GM18873 (cell line): ENCODE data around the gene ANHX.
"Not testable (repeated sequence)": the region's sequence is repeated elsewhere in the genome, so short reads cannot be mapped to it uniquely, and the experiment has no call there.

Experiments
- ATAC-seq: cut with Tn5 transposase; IDR thresholded peaks from one replicate; pipeline ENCODE4 v1.9.1; 2021; ENCODE audit warnings: mild to moderate bottlenecking, moderate library complexity, moderate number of reproducible peaks; ENCODE audit not compliant: unreplicated experiment, low FRiP score

ANHX gene

DNA sequence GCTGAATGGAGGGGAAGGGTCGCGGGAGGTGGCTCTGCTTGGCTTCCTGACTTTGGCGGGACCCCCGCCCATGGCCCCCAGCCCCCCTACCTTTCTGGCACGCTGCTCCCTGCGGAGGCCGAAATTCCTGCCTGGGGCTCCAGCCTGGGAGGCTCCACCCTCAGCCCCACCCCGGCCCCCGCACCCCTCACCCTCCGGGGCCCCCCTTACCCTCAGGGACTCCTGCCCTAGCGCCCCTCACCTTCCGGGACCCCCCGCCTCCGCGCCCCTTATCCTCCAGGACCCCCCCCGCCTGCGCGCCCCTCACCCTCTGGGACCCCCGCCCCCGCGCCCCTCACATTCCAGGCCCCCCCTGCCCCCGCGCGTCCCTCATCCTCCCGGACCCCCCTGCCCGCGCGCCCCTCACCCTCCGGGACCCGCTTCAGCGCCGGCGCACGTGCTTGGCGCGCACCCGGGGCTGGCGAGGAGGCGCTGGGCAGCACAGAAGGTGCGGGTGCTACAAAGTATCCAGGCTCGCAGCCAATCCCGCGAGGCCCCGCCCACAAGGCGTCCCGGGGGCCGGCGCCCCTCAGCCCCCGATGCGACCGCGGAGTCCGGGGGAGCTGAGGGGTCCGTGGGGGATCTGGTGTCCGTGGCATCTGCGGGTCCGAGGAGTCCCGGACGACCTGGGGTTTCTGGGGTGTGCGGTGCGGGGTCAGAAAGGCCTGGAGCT lies at the start of gene ANHX:
ANHX (minus strand) TSS at position 477 of the 712 bp plus-strand sequence. CDS start 1,521 bp downstream, outside the sequence.
- no peak for ATAC-seq

DNA sequence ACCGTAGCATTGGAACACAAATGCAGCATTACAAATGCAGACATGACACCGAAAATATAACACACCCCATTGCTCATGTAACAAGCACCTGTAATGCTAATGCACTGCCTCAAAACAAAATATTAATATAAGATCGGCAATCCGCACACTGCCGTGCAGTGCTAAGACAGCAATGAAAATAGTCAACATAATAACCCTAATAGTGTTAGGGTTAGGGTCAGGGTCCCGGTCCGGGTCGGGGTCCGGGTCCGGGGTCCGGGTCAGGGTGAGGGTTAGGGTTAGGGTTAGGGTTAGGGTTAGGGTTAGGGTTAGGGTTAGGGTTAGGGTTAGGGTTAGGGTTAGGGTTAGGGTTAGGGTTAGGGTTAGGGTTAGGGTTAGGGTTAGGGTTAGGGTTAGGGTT lies 29.0 kb upstream of the ANHX start:
- ATAC-seq: not testable (repeated sequence)

DNA sequence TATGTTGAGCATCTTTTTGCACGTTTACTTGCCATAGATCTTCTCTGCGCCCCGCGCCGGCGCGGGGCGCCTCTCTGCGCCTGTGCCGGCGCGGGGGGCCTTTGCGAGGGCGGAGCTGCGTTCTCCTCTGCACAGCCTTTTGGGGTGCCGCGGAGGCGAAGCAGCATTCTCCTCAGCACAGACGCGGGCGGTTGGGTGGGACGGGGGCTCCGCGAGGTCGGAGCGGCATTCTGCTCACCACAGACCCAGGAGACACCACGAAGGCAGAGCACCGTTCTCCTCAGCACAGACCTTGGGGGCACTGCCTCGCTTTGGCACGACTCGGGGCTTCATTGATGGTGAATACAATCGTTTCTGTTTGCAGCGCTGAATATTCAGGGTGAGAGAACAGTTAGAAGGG lies 28.5 kb upstream of the ANHX start:
- no peak for ATAC-seq

DNA sequence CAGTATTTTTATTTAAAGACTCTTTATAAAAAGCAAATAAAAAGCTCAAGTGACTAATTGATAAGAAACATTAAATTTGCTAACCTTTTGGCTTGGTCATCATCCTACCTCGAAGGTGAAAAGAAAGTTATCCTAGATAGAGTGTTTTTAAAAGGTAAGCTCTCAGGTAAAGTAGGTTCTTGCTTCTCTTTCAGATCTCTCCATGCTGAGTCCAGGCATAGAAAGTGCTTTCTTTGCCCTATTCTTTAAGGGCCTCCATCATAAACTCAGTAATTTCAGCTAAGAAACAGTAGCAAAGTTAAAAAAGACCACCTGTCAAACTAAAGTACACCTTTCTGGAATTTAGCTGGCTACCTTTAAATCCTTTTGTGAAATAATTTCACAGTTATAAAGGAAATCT lies 20.6 kb upstream of the ANHX start:
- no peak for ATAC-seq

DNA sequence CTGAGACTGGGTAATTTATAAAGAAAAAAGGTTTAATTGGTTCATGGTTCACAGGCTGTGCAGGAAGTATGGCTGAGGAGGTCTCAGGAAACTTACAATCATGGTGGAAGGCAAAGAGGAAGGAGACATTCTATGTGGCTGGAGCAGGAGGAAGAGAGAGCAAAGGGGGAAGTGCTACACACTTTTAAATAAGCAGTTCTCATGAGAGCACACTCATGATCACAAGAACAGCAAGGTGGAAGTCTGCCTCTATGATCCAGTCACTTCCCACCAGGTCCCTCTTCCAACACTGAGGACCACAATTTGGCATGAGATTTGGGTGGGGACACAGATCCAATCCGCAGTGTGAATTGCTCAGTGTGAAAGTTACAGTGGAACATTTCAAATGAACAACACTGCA lies 20.2 kb upstream of the ANHX start:
- not testable (repeated sequence) for ATAC-seq

DNA sequence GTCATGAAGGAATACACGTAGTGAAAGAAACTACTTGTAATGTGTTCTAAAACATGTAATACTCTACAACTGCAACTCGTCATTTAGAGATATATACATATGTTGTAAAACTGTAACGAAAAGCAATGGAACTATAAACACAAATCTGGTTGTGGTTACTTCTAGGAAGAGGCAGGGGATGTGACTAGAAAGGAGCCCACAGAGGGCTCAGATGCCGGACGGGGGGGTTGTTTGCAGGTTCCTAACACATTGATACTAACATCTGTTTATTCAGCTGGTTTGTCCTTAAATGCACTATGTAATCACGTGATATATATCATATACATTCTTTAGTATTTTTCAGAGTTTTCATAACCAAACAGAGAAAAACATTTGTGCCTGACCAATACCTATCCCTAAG lies 16.1 kb upstream of the ANHX start:
- ATAC-seq: no peak

DNA sequence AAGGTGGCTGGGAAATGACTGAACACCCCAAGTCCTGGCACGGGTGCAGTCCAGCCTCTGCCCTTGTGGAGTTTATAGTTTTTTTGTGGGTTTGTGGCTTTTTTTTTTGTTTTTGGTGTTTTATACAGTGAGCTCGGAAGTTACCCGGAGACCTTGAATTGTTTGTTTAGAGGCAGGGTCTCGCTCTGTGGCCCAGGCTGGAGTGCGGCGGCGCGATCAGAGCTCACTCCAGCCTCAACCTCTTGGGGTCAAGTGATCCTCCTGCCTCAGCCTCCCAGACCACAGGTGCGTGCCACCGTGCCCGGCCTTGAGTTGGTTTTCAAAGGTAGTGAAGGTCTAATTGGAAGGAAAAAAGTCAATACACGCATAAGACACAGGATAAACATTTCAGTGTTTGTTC lies 879 bp upstream of the ANHX start:
- no peak for ATAC-seq

DNA sequence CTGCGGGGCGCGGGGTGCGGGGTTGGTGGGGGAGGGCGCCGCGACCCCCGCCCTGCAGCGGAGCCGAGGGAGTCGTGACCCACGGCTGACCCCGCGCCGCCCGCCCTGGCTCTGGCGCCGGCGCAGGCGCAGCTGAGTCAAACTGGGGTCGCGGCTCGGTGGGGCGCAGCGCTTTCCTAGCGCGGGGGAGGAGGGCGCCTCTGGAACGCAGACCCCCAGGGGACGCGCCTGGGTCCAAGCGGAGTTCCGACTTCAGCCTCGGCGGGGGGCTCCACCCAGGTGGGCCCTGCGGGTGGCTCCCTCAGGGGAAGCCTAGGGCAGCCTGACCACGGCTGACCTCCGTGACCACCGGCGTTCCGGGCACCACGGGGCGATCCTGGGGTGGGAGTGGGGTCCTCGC lies 467 bp upstream of the ANHX start:
- ATAC-seq: no peak

DNA sequence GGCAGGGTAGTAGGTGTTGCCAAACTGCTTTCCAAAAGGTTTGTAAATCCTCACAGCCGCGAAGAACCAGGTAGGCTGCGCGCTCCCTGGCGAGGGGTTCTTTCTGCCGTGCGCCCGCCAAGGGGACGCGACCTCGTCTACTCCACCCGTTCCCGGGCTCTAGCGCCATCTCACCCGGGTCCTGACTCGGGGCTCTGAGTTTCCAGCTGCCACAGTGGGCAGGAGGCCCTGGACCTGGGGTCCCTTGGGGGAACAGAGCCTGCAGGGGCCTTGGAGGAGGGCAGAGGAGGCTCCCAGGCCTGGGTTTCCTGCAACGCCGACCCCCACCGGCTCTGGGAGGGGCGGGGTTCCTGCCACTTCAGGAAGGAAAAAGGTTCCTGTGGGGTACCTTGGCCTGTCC lies 706 bp downstream of the ANHX start:
- ATAC-seq: no peak

DNA sequence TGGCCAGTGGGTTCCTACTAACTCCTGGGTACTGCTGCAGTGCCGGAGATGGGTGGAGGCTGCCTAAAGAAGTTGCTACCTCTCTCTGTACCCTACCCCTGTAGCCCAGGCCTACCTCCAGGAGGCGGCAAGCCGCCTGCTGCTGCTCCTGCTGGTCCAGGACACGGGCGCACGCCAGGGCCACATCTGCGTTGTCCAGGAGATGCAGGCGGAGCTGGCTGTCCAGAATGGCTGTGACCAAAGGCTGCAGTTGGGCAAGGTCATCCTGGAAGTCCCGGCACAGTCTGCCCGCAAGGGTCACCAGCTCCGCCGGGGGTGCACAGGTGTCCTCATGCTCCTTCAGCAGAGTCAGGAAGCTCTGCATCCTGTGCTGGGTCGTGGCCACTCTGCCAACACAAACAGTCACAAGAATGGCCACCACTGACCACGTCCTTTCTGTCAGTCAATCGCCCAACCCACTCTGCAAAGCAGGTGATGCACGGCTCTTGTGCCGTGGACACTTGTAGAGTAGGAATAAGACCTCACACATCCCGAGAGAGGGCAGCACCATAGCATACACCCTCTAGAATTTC lies 1.6 kb downstream of the ANHX start:
- no peak for ATAC-seq

DNA sequence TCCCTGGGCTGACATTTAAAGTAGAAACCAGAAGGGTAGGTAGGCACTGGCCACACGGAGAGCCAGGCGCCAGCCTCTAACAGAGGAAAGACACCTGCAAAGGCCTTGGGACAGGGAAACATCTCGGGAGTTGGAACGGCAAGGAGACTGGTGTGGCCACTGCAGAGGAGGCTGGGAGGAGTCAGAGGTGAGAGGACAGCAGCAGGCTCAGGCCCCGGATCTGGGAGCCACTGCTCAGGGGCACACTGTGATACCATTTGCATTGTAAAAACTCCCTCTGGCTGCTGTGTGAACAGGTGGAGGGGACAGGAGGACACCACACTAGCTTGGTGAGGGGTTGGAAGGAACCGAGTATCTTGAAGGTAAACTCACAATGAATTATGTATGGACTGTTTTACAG lies 2.7 kb downstream of the ANHX start:
- no peak for ATAC-seq

DNA sequence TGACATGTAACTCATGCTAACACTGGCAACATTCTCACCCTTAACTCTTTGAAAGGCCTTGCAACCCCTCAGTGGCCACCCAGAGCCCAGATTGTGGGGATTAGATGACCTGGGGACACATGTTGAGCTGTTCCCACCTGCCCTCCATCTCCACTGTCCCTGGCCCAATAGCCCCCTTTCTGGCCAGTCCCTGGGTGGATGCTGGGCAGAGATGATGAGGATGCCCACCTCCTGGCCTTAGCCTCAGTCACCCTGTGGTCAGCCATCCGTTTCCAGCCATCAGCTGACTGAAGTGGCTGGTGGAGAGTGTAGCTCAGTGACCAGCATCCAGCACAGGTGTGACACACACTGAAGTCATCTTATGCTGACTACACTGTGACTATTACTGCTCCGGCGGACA lies 4.7 kb downstream of the ANHX start:
- no peak for ATAC-seq

DNA sequence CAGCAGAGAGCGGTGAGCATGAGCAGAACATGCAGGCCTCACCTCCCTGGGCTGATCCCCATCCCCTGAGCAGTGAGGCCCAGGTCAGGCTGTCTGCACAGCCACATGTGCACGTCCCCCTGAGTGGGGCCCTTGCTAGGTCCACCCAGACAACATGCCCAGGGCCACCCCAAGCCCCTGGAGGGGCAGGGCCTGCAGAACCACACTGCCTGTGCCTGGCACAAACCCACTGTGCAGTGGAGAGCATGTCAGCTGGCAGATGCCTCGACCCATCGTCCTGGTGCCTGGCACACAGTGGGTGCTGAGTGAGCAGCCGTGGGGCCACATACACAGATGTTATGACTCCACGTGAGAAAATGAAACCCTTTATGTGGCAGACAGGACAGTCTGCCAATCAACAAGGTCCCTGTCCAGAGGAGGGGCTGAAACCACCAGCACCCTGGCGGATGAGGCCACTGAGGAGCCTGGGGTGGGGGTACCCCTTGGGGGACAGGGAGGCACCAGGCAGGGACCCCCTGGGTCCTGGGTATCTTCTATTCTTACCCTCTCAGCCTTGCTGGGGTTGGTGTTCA lies 8.3 kb downstream of the ANHX start:
- no peak for ATAC-seq

DNA sequence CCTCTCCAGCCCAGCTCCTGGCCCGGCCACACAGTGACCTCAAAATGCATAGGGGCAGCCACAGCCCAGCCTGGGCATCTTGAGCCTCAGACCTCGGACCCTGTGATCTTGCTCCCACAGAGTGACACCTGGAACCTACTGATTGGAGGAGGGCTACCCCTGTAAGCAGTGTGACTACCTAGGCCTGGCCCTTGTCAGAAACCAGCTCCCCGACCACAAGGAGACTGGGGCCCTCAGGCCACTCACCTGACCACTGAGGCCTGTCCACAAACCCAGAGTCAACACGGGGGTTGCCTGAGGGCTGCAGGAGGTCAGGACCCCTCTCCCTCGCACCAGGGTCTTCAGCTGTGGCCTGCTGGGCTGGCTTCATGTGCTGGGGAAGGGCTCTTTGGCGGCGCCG lies 9.0 kb downstream of the ANHX start:
- no peak for ATAC-seq

DNA sequence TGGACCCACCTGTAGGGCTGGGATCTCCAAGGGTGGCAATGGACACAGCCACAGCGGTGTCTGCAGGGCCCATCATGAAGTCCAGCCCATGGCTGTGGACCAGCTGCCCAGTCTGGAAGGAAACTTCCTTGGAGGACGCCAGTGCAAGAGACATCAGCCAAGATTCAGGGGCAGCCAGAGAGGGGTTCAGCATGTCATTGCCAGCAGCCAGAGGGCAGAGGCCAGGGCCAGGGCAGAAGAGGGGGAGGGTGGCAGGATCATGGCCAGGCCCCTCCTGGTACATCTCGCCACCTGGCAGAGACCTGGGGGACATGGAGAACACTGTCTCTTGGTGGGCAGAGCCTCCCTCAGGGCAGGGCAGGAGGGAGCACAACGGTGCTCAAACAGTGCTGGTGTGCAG lies 10.2 kb downstream of the ANHX start:
- no peak for ATAC-seq

DNA sequence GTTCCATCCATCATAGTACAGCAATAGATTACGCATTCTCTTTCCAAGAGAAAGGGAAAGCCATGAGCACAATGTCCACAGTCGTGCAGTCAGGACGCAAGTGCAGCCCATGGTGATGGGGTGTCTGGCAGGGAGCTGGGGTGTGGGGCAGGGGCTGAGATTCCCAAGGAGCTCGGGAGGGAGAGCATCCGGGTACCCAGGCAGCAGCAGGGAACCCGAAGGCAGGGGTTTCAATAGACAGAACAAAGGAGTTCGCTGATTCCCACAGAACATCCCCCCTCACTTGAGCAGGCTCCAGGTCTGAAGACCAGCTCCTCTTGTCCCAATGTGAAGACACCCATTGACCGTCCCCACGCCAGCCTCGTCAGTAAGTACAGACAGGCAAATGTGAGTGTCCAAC lies 13.5 kb downstream of the ANHX start:
- ATAC-seq: no peak

DNA sequence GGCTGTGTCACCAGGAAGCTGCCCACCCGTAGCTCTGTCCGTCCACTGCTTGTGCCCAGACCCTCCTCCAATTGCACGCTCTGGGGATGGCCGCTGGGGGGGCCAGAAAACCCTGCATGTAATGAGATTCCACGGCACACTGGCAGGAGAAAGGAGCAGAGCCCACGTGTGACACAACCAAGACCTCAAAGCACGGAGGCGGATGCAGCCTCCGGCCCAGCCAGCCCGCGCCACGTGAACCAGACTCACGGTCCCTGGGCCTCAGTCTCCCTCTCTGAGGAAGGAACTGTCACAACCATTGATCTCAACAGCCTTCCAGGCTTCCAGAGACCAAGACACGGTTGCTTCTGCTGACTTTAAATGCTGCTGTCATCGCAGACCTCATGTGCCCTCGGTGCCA lies 14.4 kb downstream of the ANHX start:
- no peak for ATAC-seq

DNA sequence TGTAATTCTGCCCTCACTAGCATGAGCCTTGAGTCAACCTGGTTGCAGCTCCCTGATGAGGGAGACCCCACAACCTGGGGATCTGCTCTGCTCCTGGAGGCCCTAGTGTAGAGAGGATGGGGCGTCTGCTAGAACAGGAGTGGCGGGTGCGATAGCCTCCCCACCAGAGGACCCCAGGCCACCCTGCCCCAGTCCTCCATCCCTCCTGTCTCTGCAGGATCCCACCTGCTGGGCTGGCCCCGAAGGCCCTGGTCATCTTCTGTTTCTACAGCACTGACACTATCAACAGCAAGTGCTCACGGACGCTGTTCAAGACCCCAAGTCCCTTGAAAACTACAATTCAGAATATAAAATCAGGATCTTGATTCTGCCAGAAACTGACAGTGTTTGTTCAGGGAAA lies 15.2 kb downstream of the ANHX start:
- ATAC-seq: no peak

DNA sequence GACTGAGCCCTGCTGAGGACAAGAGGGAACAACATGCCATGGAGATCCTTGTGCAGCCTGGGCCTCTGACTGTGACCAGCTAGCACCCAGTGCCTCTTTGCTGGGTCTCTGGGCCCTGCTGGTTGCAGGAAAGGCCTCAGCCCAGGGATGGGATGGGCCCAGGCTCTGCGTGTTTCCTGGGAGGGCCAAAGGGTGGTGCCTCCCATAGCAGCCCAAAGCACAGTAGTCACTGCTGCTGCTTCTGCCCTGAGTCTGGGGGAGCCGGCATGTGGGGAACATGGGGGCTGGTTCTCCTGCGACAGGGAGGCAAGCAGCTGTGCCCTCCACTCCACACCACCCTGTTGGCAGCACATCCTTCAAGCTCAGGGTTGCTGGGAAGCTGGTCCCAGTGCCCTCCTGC lies 18.5 kb downstream of the ANHX start:
- no peak for ATAC-seq

DNA sequence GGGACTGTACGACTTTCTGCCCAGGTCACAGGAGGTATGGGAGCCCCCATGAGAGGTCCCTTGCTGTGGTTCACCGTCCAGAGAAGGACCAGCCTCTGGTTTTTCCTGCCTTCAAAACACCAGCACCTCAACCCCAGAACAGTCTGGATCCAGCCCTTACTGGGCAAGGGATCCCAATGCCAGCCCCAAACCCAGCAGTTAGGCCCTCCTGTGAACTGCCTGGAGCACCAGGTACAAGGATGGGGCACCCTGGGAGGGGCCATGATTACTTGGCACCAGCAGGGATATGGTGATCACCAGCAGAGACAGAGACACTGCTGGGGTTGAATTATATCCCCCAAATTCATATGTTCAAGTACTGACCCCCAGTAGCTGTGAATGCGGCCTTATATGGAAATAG lies 20.0 kb downstream of the ANHX start:
- no peak for ATAC-seq

DNA sequence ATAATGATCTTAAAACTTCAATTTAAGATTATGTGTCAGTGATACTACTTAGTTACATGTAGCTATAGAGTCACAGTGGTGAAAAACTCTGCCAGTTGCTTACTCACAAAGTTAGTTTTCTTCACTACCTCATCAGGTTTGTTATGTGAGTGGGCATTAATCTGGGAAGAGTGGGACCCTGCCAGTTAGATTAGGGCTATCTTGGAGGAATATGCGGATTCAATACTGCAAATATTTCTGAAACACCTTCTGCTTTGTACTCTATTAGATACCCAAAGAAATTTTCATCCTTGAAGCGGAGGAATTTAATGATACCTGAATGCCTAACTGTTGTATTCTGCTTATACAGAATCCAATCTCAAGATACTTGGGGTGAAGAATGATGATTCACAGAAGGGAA lies 29.3 kb downstream of the ANHX start:
- ATAC-seq: no peak

DNA sequence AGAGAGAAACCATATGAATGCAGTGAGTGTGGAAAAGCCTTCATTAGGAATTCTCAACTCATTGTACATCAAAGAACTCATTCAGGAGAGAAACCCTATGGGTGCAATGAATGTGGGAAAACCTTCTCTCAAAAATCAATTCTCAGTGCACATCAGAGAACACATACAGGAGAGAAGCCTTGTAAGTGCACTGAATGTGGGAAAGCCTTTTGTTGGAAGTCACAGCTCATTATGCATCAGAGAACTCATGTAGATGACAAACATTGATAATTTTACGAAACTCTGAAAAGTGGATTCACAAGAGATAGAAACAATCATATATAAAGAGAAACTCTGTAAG lies 31.4 kb downstream of the ANHX start:
- no peak for ATAC-seq
